ENCODE results near the gene TMEM165.

GRCh38 chr4:55458611-55459010 is 62.9 kb downstream of the TMEM165 start:
- TF ChIP-seq CTCF (IDR thresholded peaks at IDR 0.05), result no peak
- TF ChIP-seq POLR2A (IDR thresholded peaks at IDR 0.05), result no peak
- no peak for TF ChIP-seq EP300 (IDR thresholded peaks at IDR 0.05)

All from tibial nerve (tissue), 4 donors.